WTC11 (cell line): ENCODE data around the gene CENPX. TPM values are rescaled to one million over a fixed set of nuclear protein-coding genes. Genes with fewer than 3 reads are reported as not detected.

Experiments
- ATAC-seq: fragments of 200-7000 bp; cut with Tn5 transposase; 2 replicates; pipeline ENCODE4 v1.10.0; 2021; ENCODE audit warnings: mild to moderate bottlenecking, moderate library complexity
- CTCF ChIA-PET: fragments of 300-600 bp; sonication (Branson Sonifier 250); formaldehyde crosslinking; loops from one replicate; lab custom pipeline; 2021; ENCODE audit warnings: antibody characterized with exemption; lab: Charles Lee
- POLR2A ChIA-PET: fragments of 350-600 bp; sonication (Branson Sonifier 250); formaldehyde crosslinking; loops from one replicate; lab custom pipeline; 2021; ENCODE audit warnings: antibody characterized with exemption; lab: Charles Lee
- DNase-seq: peaks from one replicate; pipeline ENCODE4 v3.0.0; 2021; ENCODE audit warnings: low spot score
- H3K27ac Mint-ChIP-seq: 2 replicates; pipeline ENCODE4 v1.8.0; 2021; ENCODE audit warnings: mixed read lengths
- H3K27me3 Mint-ChIP-seq: 2 replicates; pipeline ENCODE4 v1.8.0; 2021; ENCODE audit warnings: low read depth, mild to moderate bottlenecking, moderate library complexity, mixed read lengths
- H3K36me3 Mint-ChIP-seq: 2 replicates; pipeline ENCODE4 v1.8.0; 2021; ENCODE audit warnings: mixed read lengths
- H3K4me1 Mint-ChIP-seq: 2 replicates; pipeline ENCODE4 v1.8.0; 2022; ENCODE audit warnings: mixed read lengths
- H3K4me3 Mint-ChIP-seq: 2 replicates; pipeline ENCODE4 v1.8.0; 2021; ENCODE audit warnings: mild to moderate bottlenecking, moderate library complexity, mixed read lengths
- H3K9me3 Mint-ChIP-seq: 2 replicates; pipeline ENCODE4 v1.8.0; 2021; ENCODE audit warnings: mixed read lengths
- ELF4 ChIP-seq: sonication (generic); formaldehyde crosslinking; IDR thresholded peaks from 2 replicates; pipeline ENCODE4 v1.8.1; 2022; ENCODE audit warnings: low read depth, mild to moderate bottlenecking, moderate library complexity, missing genetic modification reagents
- GRHL2 ChIP-seq: fragments of 250-450 bp; sonication (Bioruptor Pico); IDR thresholded peaks from 2 replicates; pipeline ENCODE4 v1.8.0; 2022; ENCODE audit warnings: mild to moderate bottlenecking, moderate library complexity; ENCODE audit not compliant: insufficient replicate concordance, severe bottlenecking
- HMGA2 ChIP-seq: fragments of 250-450 bp; sonication (Bioruptor Pico); IDR thresholded peaks from 2 replicates; pipeline ENCODE4 v1.4.0; 2021; ENCODE audit warnings: mild to moderate bottlenecking, moderate library complexity
- JUN ChIP-seq: sonication (generic); formaldehyde crosslinking; IDR thresholded peaks from 2 replicates; pipeline ENCODE4 v1.8.0; 2023; ENCODE audit warnings: mild to moderate bottlenecking, missing genetic modification reagents
- KAT7 ChIP-seq: sonication (generic); formaldehyde crosslinking; IDR thresholded peaks from 2 replicates; pipeline ENCODE4 v1.8.1; 2023; ENCODE audit warnings: missing genetic modification reagents, mild to moderate bottlenecking, borderline replicate concordance
- MAX ChIP-seq: sonication (generic); formaldehyde crosslinking; IDR thresholded peaks from 2 replicates; pipeline ENCODE4 v1.8.0; 2022; ENCODE audit warnings: mild to moderate bottlenecking, missing genetic modification reagents
- NFYB ChIP-seq: sonication (generic); formaldehyde crosslinking; conservative IDR thresholded peaks from 2 replicates; pipeline ENCODE4 v1.8.0; 2022; ENCODE audit warnings: low read depth, missing genetic modification reagents
- PREB ChIP-seq: sonication (generic); formaldehyde crosslinking; IDR thresholded peaks from 2 replicates; pipeline ENCODE4 v1.8.1; 2022; ENCODE audit warnings: mild to moderate bottlenecking, missing genetic modification reagents, moderate library complexity, borderline replicate concordance
- PRRX2 ChIP-seq: fragments of 250-450 bp; sonication (Bioruptor Pico); IDR thresholded peaks from 2 replicates; pipeline ENCODE4 v1.8.0; 2021; ENCODE audit warnings: mild to moderate bottlenecking
- RELA ChIP-seq: sonication (generic); formaldehyde crosslinking; IDR thresholded peaks from 2 replicates; pipeline ENCODE4 v1.8.1; 2022; ENCODE audit warnings: missing genetic modification reagents, mild to moderate bottlenecking, borderline replicate concordance
- RORB ChIP-seq: fragments of 250-450 bp; sonication (Bioruptor Pico); IDR thresholded peaks from 2 replicates; pipeline ENCODE4 v1.9.0; 2021; ENCODE audit warnings: mild to moderate bottlenecking
- ZNF232 ChIP-seq: sonication (generic); formaldehyde crosslinking; IDR thresholded peaks from 2 replicates; pipeline ENCODE4 v1.8.0; 2022; ENCODE audit warnings: mild to moderate bottlenecking, missing genetic modification reagents
- ZNF423 ChIP-seq: fragments of 250-450 bp; sonication (Bioruptor Pico); IDR thresholded peaks from 2 replicates; pipeline ENCODE4 v2.1.2; 2022; ENCODE audit warnings: mild to moderate bottlenecking, moderate library complexity
- ZNF425 ChIP-seq: fragments of 250-450 bp; sonication (Bioruptor Pico); conservative IDR thresholded peaks from 2 replicates; pipeline ENCODE4 v1.9.0; 2021; ENCODE audit warnings: mild to moderate bottlenecking
- total RNA-seq: library from RNA; stranded (reverse); gene quantifications from 3 replicates; pipeline ENCODE4 v1.2.3, GENCODE V29; 2021
- TF ChIP-seq, protein P1 (sequence below): fragments of 250-450 bp; sonication (Bioruptor Pico); IDR thresholded peaks from 2 replicates; pipeline ENCODE4 v1.9.0; 2021; ENCODE audit warnings: mild to moderate bottlenecking, borderline replicate concordance
- TF ChIP-seq, protein P2 (sequence below): sonication (generic); formaldehyde crosslinking; IDR thresholded peaks from 2 replicates; pipeline ENCODE4 v1.8.1; 2023; ENCODE audit warnings: mild to moderate bottlenecking, missing genetic modification reagents
- TF ChIP-seq, protein P3 (sequence below): sonication (generic); formaldehyde crosslinking; IDR thresholded peaks from 2 replicates; pipeline ENCODE4 v1.8.1; 2022; ENCODE audit warnings: mild to moderate bottlenecking, moderate library complexity, missing genetic modification reagents
- TF ChIP-seq, protein P4 (sequence below): fragments of 250-450 bp; sonication (Bioruptor Pico); IDR thresholded peaks from 2 replicates; pipeline ENCODE4 v1.9.0; 2021; ENCODE audit warnings: mild to moderate bottlenecking

CENPX gene
- total RNA-seq, 1 experiment from 2014 or later: 121 TPM

DNA sequence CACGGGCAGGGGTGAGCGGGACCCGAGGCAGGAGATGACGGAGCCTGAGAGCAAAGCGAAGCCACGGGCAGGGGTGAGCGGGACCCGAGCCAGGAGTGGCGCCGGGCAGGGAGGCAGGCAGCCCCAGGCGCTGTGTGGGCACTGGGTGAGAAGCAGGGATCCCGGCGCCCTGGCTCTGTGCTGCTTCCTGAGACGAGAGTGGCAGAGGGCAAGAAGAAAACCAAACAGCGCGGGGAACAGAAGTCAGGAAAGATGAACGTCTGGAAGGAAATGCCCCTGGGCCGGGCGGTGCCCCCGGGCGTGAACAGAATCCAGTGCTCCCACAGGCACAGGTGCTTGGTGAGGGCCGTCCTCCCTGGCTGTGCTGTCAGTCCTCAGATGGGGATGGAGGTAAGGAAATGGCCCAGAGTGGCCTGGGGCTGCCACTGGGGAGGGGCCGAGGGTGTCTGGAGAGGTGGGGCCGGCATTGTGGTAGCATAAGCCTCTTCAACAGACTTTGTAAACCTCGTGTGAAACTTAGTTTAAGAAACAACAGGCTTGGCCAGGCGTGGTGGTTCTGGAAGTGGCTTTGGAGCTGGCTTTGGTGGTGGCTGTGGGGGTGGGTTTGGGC, 35.4 kb downstream of the CENPX start:
- no peaks in the 10 kb centered on the region for H3K27me3 Mint-ChIP-seq
- no peak overlapping the region for H3K27ac Mint-ChIP-seq
- TF ChIP-seq, protein P1, sequence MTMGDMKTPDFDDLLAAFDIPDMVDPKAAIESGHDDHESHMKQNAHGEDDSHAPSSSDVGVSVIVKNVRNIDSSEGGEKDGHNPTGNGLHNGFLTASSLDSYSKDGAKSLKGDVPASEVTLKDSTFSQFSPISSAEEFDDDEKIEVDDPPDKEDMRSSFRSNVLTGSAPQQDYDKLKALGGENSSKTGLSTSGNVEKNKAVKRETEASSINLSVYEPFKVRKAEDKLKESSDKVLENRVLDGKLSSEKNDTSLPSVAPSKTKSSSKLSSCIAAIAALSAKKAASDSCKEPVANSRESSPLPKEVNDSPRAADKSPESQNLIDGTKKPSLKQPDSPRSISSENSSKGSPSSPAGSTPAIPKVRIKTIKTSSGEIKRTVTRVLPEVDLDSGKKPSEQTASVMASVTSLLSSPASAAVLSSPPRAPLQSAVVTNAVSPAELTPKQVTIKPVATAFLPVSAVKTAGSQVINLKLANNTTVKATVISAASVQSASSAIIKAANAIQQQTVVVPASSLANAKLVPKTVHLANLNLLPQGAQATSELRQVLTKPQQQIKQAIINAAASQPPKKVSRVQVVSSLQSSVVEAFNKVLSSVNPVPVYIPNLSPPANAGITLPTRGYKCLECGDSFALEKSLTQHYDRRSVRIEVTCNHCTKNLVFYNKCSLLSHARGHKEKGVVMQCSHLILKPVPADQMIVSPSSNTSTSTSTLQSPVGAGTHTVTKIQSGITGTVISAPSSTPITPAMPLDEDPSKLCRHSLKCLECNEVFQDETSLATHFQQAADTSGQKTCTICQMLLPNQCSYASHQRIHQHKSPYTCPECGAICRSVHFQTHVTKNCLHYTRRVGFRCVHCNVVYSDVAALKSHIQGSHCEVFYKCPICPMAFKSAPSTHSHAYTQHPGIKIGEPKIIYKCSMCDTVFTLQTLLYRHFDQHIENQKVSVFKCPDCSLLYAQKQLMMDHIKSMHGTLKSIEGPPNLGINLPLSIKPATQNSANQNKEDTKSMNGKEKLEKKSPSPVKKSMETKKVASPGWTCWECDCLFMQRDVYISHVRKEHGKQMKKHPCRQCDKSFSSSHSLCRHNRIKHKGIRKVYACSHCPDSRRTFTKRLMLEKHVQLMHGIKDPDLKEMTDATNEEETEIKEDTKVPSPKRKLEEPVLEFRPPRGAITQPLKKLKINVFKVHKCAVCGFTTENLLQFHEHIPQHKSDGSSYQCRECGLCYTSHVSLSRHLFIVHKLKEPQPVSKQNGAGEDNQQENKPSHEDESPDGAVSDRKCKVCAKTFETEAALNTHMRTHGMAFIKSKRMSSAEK (CRISPR knock-in tag): no peak
- TF ChIP-seq ELF4 (CRISPR knock-in tag) (no peak), MAX (CRISPR knock-in tag) (no peak), ZNF423 (CRISPR knock-in tag) (no peak)
- TF ChIP-seq, protein P2, sequence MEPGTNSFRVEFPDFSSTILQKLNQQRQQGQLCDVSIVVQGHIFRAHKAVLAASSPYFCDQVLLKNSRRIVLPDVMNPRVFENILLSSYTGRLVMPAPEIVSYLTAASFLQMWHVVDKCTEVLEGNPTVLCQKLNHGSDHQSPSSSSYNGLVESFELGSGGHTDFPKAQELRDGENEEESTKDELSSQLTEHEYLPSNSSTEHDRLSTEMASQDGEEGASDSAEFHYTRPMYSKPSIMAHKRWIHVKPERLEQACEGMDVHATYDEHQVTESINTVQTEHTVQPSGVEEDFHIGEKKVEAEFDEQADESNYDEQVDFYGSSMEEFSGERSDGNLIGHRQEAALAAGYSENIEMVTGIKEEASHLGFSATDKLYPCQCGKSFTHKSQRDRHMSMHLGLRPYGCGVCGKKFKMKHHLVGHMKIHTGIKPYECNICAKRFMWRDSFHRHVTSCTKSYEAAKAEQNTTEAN (CRISPR knock-in tag): no peak
- TF ChIP-seq, all 79 proteins: peak for 0
- no peak overlapping the region for H3K4me3 Mint-ChIP-seq
- DNase-seq (no peak), ATAC-seq (no peak)
- CTCF ChIA-PET: no interaction called here
- H3K9me3 Mint-ChIP-seq: no peaks in the 10 kb centered on the region
- H3K4me1 Mint-ChIP-seq: peaks cover 12% of the 10 kb centered on the region
- peaks cover 22% of the 10 kb centered on the region for H3K36me3 Mint-ChIP-seq
- POLR2A ChIA-PET: no interaction called here

DNA sequence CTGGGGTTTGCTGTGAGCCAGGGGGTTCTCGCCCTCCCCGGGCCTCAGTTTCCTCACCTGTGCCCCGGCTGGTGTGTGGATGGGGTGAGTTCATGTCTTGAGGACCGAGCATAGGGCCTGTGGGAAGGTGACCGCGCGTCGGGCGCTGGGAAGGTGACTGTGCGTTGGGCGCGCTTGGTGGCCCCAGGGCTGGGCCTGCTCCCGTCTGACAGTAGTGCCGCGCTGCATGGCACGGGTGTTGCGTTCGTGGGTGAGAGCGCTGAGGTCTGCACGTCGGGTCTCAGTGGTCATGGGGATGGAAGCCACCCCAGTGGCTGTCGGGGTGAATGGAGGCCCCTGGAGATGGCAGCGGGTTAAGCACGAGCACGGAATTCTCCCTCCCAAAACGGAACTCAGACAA, 36.1 kb downstream of the CENPX start:
- no peak for TF ChIP-seq RORB (CRISPR knock-in tag)
- no peak for TF ChIP-seq NFYB
- no peak for TF ChIP-seq JUN (CRISPR knock-in tag)
- TF ChIP-seq PREB (CRISPR knock-in tag): no peak
- no peak for TF ChIP-seq ZNF425 (CRISPR knock-in tag)
- TF ChIP-seq PRRX2 (CRISPR knock-in tag): no peak
- TF ChIP-seq, protein P3, sequence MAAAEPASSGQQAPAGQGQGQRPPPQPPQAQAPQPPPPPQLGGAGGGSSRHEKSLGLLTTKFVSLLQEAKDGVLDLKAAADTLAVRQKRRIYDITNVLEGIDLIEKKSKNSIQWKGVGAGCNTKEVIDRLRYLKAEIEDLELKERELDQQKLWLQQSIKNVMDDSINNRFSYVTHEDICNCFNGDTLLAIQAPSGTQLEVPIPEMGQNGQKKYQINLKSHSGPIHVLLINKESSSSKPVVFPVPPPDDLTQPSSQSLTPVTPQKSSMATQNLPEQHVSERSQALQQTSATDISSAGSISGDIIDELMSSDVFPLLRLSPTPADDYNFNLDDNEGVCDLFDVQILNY (CRISPR knock-in tag): no peak
- TF ChIP-seq ZNF232 (CRISPR knock-in tag): no peak
- no peak for TF ChIP-seq HMGA2 (CRISPR knock-in tag)
- TF ChIP-seq, protein P4, sequence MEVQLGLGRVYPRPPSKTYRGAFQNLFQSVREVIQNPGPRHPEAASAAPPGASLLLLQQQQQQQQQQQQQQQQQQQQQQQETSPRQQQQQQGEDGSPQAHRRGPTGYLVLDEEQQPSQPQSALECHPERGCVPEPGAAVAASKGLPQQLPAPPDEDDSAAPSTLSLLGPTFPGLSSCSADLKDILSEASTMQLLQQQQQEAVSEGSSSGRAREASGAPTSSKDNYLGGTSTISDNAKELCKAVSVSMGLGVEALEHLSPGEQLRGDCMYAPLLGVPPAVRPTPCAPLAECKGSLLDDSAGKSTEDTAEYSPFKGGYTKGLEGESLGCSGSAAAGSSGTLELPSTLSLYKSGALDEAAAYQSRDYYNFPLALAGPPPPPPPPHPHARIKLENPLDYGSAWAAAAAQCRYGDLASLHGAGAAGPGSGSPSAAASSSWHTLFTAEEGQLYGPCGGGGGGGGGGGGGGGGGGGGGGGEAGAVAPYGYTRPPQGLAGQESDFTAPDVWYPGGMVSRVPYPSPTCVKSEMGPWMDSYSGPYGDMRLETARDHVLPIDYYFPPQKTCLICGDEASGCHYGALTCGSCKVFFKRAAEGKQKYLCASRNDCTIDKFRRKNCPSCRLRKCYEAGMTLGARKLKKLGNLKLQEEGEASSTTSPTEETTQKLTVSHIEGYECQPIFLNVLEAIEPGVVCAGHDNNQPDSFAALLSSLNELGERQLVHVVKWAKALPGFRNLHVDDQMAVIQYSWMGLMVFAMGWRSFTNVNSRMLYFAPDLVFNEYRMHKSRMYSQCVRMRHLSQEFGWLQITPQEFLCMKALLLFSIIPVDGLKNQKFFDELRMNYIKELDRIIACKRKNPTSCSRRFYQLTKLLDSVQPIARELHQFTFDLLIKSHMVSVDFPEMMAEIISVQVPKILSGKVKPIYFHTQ (CRISPR knock-in tag): no peak
- no peak for TF ChIP-seq RELA (CRISPR knock-in tag)
- no peak for TF ChIP-seq MAX (CRISPR knock-in tag)
- TF ChIP-seq KAT7 (CRISPR knock-in tag): no peak
- no peak for TF ChIP-seq GRHL2
- H3K9me3 Mint-ChIP-seq: no peaks in the 10 kb centered on the region
- ChIA-PET CTCF (no interaction called here), POLR2A (no interaction called here)
- peak overlapping the region; percentile 42; the same call in 1 of the 2 replicates for H3K27ac Mint-ChIP-seq
- H3K36me3 Mint-ChIP-seq: peaks cover 22% of the 10 kb centered on the region
- ATAC-seq (no peak), DNase-seq (no peak)
- H3K27me3 Mint-ChIP-seq: no peaks in the 10 kb centered on the region
- peaks cover 8% of the 10 kb centered on the region for H3K4me1 Mint-ChIP-seq
- no peak overlapping the region for H3K4me3 Mint-ChIP-seq
